Sigmoid colon (tissue), 4 donors: ENCODE data around the gene DAP3.

ENCODE experiments used
- EP300 ChIP-seq, 4 donors: sonication (generic); formaldehyde crosslinking; IDR thresholded peaks; one replicate each; pipeline ENCODE4 v1.6.1; 2017; ENCODE audit warnings: antibody characterized with exemption in 4 of 4
- POLR2A ChIP-seq, 2 donors: fragments of 450-650 bp; IDR thresholded peaks; one replicate each; pipeline ENCODE4 v1.6.1; 2016; ENCODE audit warnings: antibody characterized with exemption in 2 of 2, mild to moderate bottlenecking in 2 of 2, moderate library complexity in 2 of 2
- POLR2AphosphoS5 ChIP-seq, 4 donors: sonication (generic); formaldehyde crosslinking; IDR thresholded peaks; one replicate each; pipeline ENCODE4 v1.6.1; 2017; ENCODE audit warnings: antibody characterized with exemption in 4 of 4
- TF ChIP-seq, protein P1 (sequence below), 4 experiments: fragments of 450-650 bp in 3 of 4; fragments of 200-600 bp in 1 of 4; IDR thresholded peaks; one replicate each; pipeline ENCODE4 v1.5.1; 2016 to 2019; ENCODE audit warnings: antibody characterized with exemption in 4 of 4, mild to moderate bottlenecking in 3 of 4, moderate library complexity in 2 of 4

DNA sequence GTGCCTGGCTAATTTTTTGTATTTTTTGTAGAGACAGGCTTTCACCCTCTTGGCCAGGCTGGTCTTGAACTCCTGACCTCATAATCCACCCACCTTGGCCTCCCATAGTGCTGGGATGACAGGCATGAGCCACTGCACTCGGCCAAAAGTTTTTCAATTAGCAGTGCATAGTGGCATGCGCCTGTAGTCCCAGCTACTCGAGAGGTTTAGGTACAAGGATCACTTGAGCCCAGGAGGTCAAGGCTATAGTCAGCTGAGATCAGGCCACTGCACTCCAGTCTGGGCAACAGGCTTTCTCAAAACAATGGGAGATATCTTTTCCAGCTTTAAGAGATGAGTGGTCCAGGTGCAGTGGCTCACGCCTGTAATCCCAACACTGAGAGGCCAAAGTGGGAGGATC, 30.8 kb downstream of the DAP3 start:
- TF ChIP-seq POLR2AphosphoS5 (IDR thresholded peaks at IDR 0.05) (no peak), POLR2A (IDR thresholded peaks at IDR 0.05) (no peak), EP300 (IDR thresholded peaks at IDR 0.05) (no peak)
- TF ChIP-seq, protein P1, sequence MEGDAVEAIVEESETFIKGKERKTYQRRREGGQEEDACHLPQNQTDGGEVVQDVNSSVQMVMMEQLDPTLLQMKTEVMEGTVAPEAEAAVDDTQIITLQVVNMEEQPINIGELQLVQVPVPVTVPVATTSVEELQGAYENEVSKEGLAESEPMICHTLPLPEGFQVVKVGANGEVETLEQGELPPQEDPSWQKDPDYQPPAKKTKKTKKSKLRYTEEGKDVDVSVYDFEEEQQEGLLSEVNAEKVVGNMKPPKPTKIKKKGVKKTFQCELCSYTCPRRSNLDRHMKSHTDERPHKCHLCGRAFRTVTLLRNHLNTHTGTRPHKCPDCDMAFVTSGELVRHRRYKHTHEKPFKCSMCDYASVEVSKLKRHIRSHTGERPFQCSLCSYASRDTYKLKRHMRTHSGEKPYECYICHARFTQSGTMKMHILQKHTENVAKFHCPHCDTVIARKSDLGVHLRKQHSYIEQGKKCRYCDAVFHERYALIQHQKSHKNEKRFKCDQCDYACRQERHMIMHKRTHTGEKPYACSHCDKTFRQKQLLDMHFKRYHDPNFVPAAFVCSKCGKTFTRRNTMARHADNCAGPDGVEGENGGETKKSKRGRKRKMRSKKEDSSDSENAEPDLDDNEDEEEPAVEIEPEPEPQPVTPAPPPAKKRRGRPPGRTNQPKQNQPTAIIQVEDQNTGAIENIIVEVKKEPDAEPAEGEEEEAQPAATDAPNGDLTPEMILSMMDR (IDR thresholded peaks at IDR 0.05), result no peak
